GM23338 (cell line): ENCODE results near the gene HSPBAP1. TPM values are rescaled to one million over a fixed set of nuclear protein-coding genes. Genes with fewer than 3 reads are reported as not detected.
A peak's percentile ranks its signal among the peaks of the same experiment; 100 is the strongest.

ENCODE experiments used
- ATAC-seq: fragments of 200-7000 bp; cut with Tn5 transposase; 3 replicates; pipeline ENCODE4 v1.9.1; 2020
- DNase-seq: peaks from one replicate; pipeline ENCODE4 v3.0.0-alpha.2; 2015; ENCODE audit warnings: low spot score
- H2AFZ ChIP-seq: fragments of 200-600 bp; sonication (generic); 2 replicates; pipeline ENCODE4 v1.8.0; 2016; ENCODE audit warnings: antibody characterized with exemption, mild to moderate bottlenecking, moderate library complexity
- H3F3A ChIP-seq: fragments of 200-600 bp; sonication (generic); replicated peaks from 2 replicates; pipeline ENCODE4 v1.8.0; 2017; ENCODE audit warnings: antibody characterized with exemption, mixed run types, low read depth
- H3K27ac ChIP-seq: fragments of 200-600 bp; sonication (generic); 2 replicates; pipeline ENCODE4 v1.6.1; 2016; ENCODE audit warnings: low read depth
- H3K27me3 ChIP-seq: fragments of 200-600 bp; sonication (generic); 2 replicates; pipeline ENCODE4 v1.8.0; 2016; ENCODE audit warnings: mild to moderate bottlenecking, mixed run types, moderate library complexity; ENCODE audit not compliant: insufficient read depth
- H3K36me3 ChIP-seq: fragments of 200-600 bp; sonication (generic); 2 replicates; pipeline ENCODE4 v1.8.0; 2016; ENCODE audit warnings: mild to moderate bottlenecking; ENCODE audit not compliant: insufficient read depth
- H3K4me1 ChIP-seq: fragments of 200-600 bp; sonication (generic); 2 replicates; pipeline ENCODE4 v1.8.0; 2016; ENCODE audit warnings: mild to moderate bottlenecking, moderate library complexity; ENCODE audit not compliant: insufficient read depth
- H3K4me2 ChIP-seq: fragments of 200-600 bp; sonication (generic); 2 replicates; pipeline ENCODE4 v1.7.1; 2017; ENCODE audit warnings: mixed run types
- H3K4me3 ChIP-seq: fragments of 200-600 bp; sonication (generic); 2 replicates; pipeline ENCODE4 v1.6.1; 2016; ENCODE audit warnings: mixed run types
- H3K79me2 ChIP-seq: fragments of 200-600 bp; sonication (generic); replicated peaks from 2 replicates; pipeline ENCODE4 v1.8.0; 2017; ENCODE audit warnings: mild to moderate bottlenecking; ENCODE audit not compliant: insufficient read depth
- H3K9me2 ChIP-seq: fragments of 200-600 bp; sonication (generic); 2 replicates; pipeline ENCODE4 v1.8.0; 2017; ENCODE audit not compliant: insufficient read depth
- H4K20me1 ChIP-seq: fragments of 200-600 bp; sonication (generic); replicated peaks from 2 replicates; pipeline ENCODE4 v1.8.0; 2017; ENCODE audit warnings: mild to moderate bottlenecking; ENCODE audit not compliant: insufficient read depth
- H3K27ac Mint-ChIP-seq: 2 replicates; pipeline ENCODE4 v1.8.0; 2020; ENCODE audit warnings: inconsistent platforms, mild to moderate bottlenecking, moderate library complexity, mixed read lengths
- H3K27me3 Mint-ChIP-seq: 3 replicates; pipeline ENCODE4 v1.8.0; 2022; ENCODE audit warnings: low read depth, mild to moderate bottlenecking, moderate library complexity, mixed read lengths, inconsistent platforms; ENCODE audit not compliant: insufficient read depth, poor library complexity
- H3K36me3 Mint-ChIP-seq: 3 replicates; pipeline ENCODE4 v1.8.0; 2021; ENCODE audit warnings: low read depth, mild to moderate bottlenecking, inconsistent platforms, moderate library complexity, mixed read lengths
- H3K4me1 Mint-ChIP-seq: 3 replicates; pipeline ENCODE4 v1.8.0; 2020; ENCODE audit warnings: mild to moderate bottlenecking, inconsistent platforms, mixed read lengths
- H3K4me3 Mint-ChIP-seq: 3 replicates; pipeline ENCODE4 v1.8.0; 2021; ENCODE audit warnings: moderate library complexity, mild to moderate bottlenecking, inconsistent platforms, mixed read lengths
- H3K9me3 Mint-ChIP-seq: 3 replicates; pipeline ENCODE4 v1.8.0; 2020; ENCODE audit warnings: moderate library complexity, mild to moderate bottlenecking, inconsistent platforms, mixed read lengths
- CREB1 ChIP-seq: fragments of 250-450 bp; sonication (Bioruptor Pico); IDR thresholded peaks from 2 replicates; pipeline ENCODE4 v1.5.0; 2020; ENCODE audit warnings: low read depth, mild to moderate bottlenecking, moderate library complexity
- ETS1 ChIP-seq: IDR thresholded peaks from 2 replicates; pipeline ENCODE4 v1.6.1; 2016; ENCODE audit warnings: antibody characterized with exemption
- EZH2 ChIP-seq: fragments of 200-600 bp; sonication (generic); IDR thresholded peaks from one replicate; pipeline ENCODE4 v1.8.0; 2017; ENCODE audit warnings: antibody characterized with exemption, mild to moderate bottlenecking, low read depth; ENCODE audit not compliant: unreplicated experiment
- JUNB ChIP-seq: IDR thresholded peaks from one replicate; pipeline ENCODE4 v1.6.1; 2016; ENCODE audit warnings: antibody characterized with exemption; ENCODE audit not compliant: unreplicated experiment
- POLR2AphosphoS5 ChIP-seq: IDR thresholded peaks from 2 replicates; pipeline ENCODE4 v1.6.1; 2016; ENCODE audit warnings: antibody characterized with exemption, low read depth
- STAT1 ChIP-seq: IDR thresholded peaks from one replicate; pipeline ENCODE4 v1.6.1; 2016; ENCODE audit warnings: antibody characterized with exemption; ENCODE audit not compliant: unreplicated experiment
- ZNF462 ChIP-seq: fragments of 250-450 bp; sonication (Bioruptor Pico); IDR thresholded peaks from 2 replicates; pipeline ENCODE4 v1.5.0; 2020; ENCODE audit warnings: mild to moderate bottlenecking, moderate library complexity
- polyA plus RNA-seq: library from polyadenylated mRNA; unstranded; fragments of >200 nt; fragmentation: Nextera tagmentation; extraction: Ambion mirVana; gene quantifications from 2 replicates; pipeline ENCODE4 v1.2.1, GENCODE V29; 2016
- total RNA-seq: library from RNA; depleted of rRNA; stranded (reverse); fragments of >200 nt; shearing (Covaris generic); gene quantifications from 2 replicates; pipeline ENCODE4 v1.2.3, GENCODE V29; 2014

Gene HSPBAP1
- total and polyA plus RNA-seq, 2 experiments from 2014 or later: 8.0 to 11.7 TPM

DNA sequence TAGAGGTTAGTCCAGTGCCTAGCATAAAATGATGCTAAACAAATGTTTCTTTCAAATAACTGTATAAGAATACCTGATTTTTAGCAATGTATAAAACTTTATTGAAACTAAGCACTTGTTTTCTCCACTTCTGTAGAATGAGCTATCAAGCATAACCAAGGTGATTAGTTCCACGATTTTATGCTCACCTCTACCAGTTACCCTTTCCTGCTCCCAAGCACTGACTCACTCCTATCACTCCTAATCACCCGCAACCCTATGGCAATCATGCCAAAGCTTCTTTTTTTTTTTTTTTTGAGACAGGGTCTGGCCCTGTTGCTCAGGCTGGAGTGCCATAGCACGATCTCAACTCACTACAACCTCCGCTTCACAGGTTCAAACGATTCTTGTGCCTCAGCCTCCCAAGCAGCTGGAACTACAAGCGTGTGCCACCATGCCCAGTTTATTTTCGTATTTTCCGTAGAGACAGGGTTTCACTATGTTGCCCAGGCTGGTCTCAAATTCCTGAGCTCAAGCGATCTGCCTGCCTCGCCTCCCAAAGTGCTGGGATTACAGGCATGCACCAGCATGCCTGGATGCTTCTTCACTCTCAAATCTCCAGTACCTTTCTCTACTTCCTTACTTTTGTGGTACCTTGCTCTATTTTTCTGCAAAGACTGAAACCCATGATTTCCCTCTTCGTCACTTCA is 3.9 kb downstream of the HSPBAP1 start:
- H3K4me3 Mint-ChIP-seq: no peak overlapping the region
- Histone ChIP-seq H3K4me3 (no peak overlapping the region), H3F3A (no peaks in the 10 kb centered on the region), H3K36me3 (no peaks in the 10 kb centered on the region), H3K79me2 (peaks cover 17% of the 10 kb centered on the region; the same call in 1 of the 2 replicates), H3K9me2 (no peaks in the 10 kb centered on the region), H3K4me1 (peaks cover 6% of the 10 kb centered on the region), H4K20me1 (no peaks in the 10 kb centered on the region), H2AFZ (no peak overlapping the region), H3K27ac (no peak overlapping the region; the same call in 1 of the 2 replicates), H3K4me2 (no peak overlapping the region), H3K27me3 (no peaks in the 10 kb centered on the region)
- DNase-seq: no peak
- no peaks in the 10 kb centered on the region for H3K36me3 Mint-ChIP-seq
- peaks cover 14% of the 10 kb centered on the region; the same call in 2 of the 3 replicates for H3K4me1 Mint-ChIP-seq
- H3K27me3 Mint-ChIP-seq: no peaks in the 10 kb centered on the region
- TF ChIP-seq STAT1: no peak
- TF ChIP-seq ZNF462 (CRISPR knock-in tag): no peak
- TF ChIP-seq CREB1: no peak
- no peak for TF ChIP-seq ETS1
- no peak for TF ChIP-seq EZH2
- TF ChIP-seq POLR2AphosphoS5: no peak
- TF ChIP-seq JUNB: no peak
- no peak for ATAC-seq
- peak overlapping the region; percentile 56 for H3K27ac Mint-ChIP-seq
- H3K9me3 Mint-ChIP-seq: no peaks in the 10 kb centered on the region
